Transverse colon (tissue), 4 donors: ENCODE data around the gene CCNG1.

ENCODE experiments used
- CTCF ChIP-seq, 5 experiments: fragments of 200-600 bp in 3 of 5; fragments of 450-650 bp in 2 of 5; sonication (generic) in 3 of 5; IDR thresholded peaks; 1 replicate in 2 of 5; 2 replicates in 3 of 5; pipeline ENCODE4 v1.5.1; 2016 to 2017; ENCODE audit warnings: antibody characterized with exemption in 5 of 5, inconsistent platforms in 3 of 5, mild to moderate bottlenecking in 2 of 5, moderate library complexity in 1 of 5
- EP300 ChIP-seq: sonication (generic); formaldehyde crosslinking; IDR thresholded peaks from one replicate; pipeline ENCODE4 v1.6.1; 2017; ENCODE audit warnings: antibody characterized with exemption, low read depth
- POLR2A ChIP-seq: fragments of 450-650 bp; IDR thresholded peaks from one replicate; pipeline ENCODE4 v1.6.1; 2016; ENCODE audit warnings: antibody characterized with exemption, mild to moderate bottlenecking, moderate library complexity
- POLR2AphosphoS5 ChIP-seq, 3 donors: sonication (generic); formaldehyde crosslinking; IDR thresholded peaks; one replicate each; pipeline ENCODE4 v1.6.1; 2016; ENCODE audit warnings: antibody characterized with exemption in 3 of 3

GRCh38 chr5:163402007-163402406 lies 35.4 kb upstream of the CCNG1 start:
- TF ChIP-seq CTCF (IDR thresholded peaks at IDR 0.05) (no peak), POLR2A (no peak), POLR2AphosphoS5 (IDR thresholded peaks at IDR 0.05) (no peak), EP300 (no peak)
